WTC11 (cell line): ENCODE data around the gene SPATA13. TPM values are rescaled to one million over a fixed set of nuclear protein-coding genes. Genes with fewer than 3 reads are reported as not detected.

Source experiments
- ATAC-seq: fragments of 200-7000 bp; cut with Tn5 transposase; 2 replicates; pipeline ENCODE4 v1.10.0; 2021; ENCODE audit warnings: mild to moderate bottlenecking, moderate library complexity
- CTCF ChIA-PET: fragments of 300-600 bp; sonication (Branson Sonifier 250); formaldehyde crosslinking; loops from one replicate; lab custom pipeline; 2021; ENCODE audit warnings: antibody characterized with exemption; lab: Charles Lee
- POLR2A ChIA-PET: fragments of 350-600 bp; sonication (Branson Sonifier 250); formaldehyde crosslinking; loops from one replicate; lab custom pipeline; 2021; ENCODE audit warnings: antibody characterized with exemption; lab: Charles Lee
- DNase-seq: peaks from one replicate; pipeline ENCODE4 v3.0.0; 2021; ENCODE audit warnings: low spot score
- H3K27ac Mint-ChIP-seq: 2 replicates; pipeline ENCODE4 v1.8.0; 2021; ENCODE audit warnings: mixed read lengths
- H3K27me3 Mint-ChIP-seq: 2 replicates; pipeline ENCODE4 v1.8.0; 2021; ENCODE audit warnings: low read depth, mild to moderate bottlenecking, moderate library complexity, mixed read lengths
- H3K36me3 Mint-ChIP-seq: 2 replicates; pipeline ENCODE4 v1.8.0; 2021; ENCODE audit warnings: mixed read lengths
- H3K4me1 Mint-ChIP-seq: 2 replicates; pipeline ENCODE4 v1.8.0; 2022; ENCODE audit warnings: mixed read lengths
- H3K4me3 Mint-ChIP-seq: 2 replicates; pipeline ENCODE4 v1.8.0; 2021; ENCODE audit warnings: mild to moderate bottlenecking, moderate library complexity, mixed read lengths
- H3K9me3 Mint-ChIP-seq: 2 replicates; pipeline ENCODE4 v1.8.0; 2021; ENCODE audit warnings: mixed read lengths
- AR ChIP-seq: fragments of 250-450 bp; sonication (Bioruptor Pico); IDR thresholded peaks from 2 replicates; pipeline ENCODE4 v1.9.0; 2021; ENCODE audit warnings: mild to moderate bottlenecking
- ARID4B ChIP-seq: sonication (generic); formaldehyde crosslinking; IDR thresholded peaks from 2 replicates; pipeline ENCODE4 v1.8.0; 2023; ENCODE audit warnings: missing genetic modification reagents, mild to moderate bottlenecking, borderline replicate concordance
- CREM ChIP-seq: sonication (generic); formaldehyde crosslinking; IDR thresholded peaks from 2 replicates; pipeline ENCODE4 v1.8.1; 2022; ENCODE audit warnings: mild to moderate bottlenecking, missing genetic modification reagents, moderate library complexity
- ERG ChIP-seq: fragments of 250-450 bp; sonication (Bioruptor Pico); IDR thresholded peaks from 2 replicates; pipeline ENCODE4 v1.8.0; 2021; ENCODE audit warnings: mild to moderate bottlenecking
- FOXJ3 ChIP-seq: sonication (generic); formaldehyde crosslinking; IDR thresholded peaks from 2 replicates; pipeline ENCODE4 v1.9.0; 2021; ENCODE audit warnings: missing genetic modification reagents, mild to moderate bottlenecking, borderline replicate concordance
- FOXP1 ChIP-seq: sonication (generic); formaldehyde crosslinking; IDR thresholded peaks from 2 replicates; pipeline ENCODE4 v1.8.0; 2022; ENCODE audit warnings: missing genetic modification reagents, mild to moderate bottlenecking, moderate library complexity, borderline replicate concordance
- GABPB1 ChIP-seq: sonication (generic); formaldehyde crosslinking; IDR thresholded peaks from 2 replicates; pipeline ENCODE4 v1.8.1; 2023; ENCODE audit warnings: mild to moderate bottlenecking, missing genetic modification reagents
- GTF2I ChIP-seq: fragments of 250-450 bp; sonication (Bioruptor Pico); conservative IDR thresholded peaks from 2 replicates; pipeline ENCODE4 v1.4.0; 2021; ENCODE audit warnings: mild to moderate bottlenecking
- IRF1 ChIP-seq: sonication (generic); formaldehyde crosslinking; IDR thresholded peaks from 2 replicates; pipeline ENCODE4 v1.8.0; 2023; ENCODE audit warnings: missing genetic modification reagents
- JUN ChIP-seq: sonication (generic); formaldehyde crosslinking; IDR thresholded peaks from 2 replicates; pipeline ENCODE4 v1.8.0; 2023; ENCODE audit warnings: mild to moderate bottlenecking, missing genetic modification reagents
- KAT7 ChIP-seq: sonication (generic); formaldehyde crosslinking; IDR thresholded peaks from 2 replicates; pipeline ENCODE4 v1.8.1; 2023; ENCODE audit warnings: missing genetic modification reagents, mild to moderate bottlenecking, borderline replicate concordance
- NFATC4 ChIP-seq: fragments of 250-450 bp; sonication (Bioruptor Pico); IDR thresholded peaks from 2 replicates; pipeline ENCODE4 v1.9.0; 2021; ENCODE audit warnings: mild to moderate bottlenecking
- NR2C2 ChIP-seq: sonication (generic); formaldehyde crosslinking; IDR thresholded peaks from 2 replicates; pipeline ENCODE4 v1.8.0; 2022; ENCODE audit warnings: mild to moderate bottlenecking, missing genetic modification reagents
- TP53 ChIP-seq: sonication (generic); formaldehyde crosslinking; IDR thresholded peaks from 2 replicates; pipeline ENCODE4 v1.8.1; 2023; ENCODE audit warnings: mild to moderate bottlenecking, missing genetic modification reagents
- USF1 ChIP-seq: sonication (generic); formaldehyde crosslinking; IDR thresholded peaks from 2 replicates; pipeline ENCODE4 v1.8.0; 2022; ENCODE audit warnings: mild to moderate bottlenecking, missing genetic modification reagents
- ZBTB21 ChIP-seq: sonication (generic); formaldehyde crosslinking; IDR thresholded peaks from 2 replicates; pipeline ENCODE4 v1.8.1; 2023; ENCODE audit warnings: mild to moderate bottlenecking, missing genetic modification reagents, borderline replicate concordance
- ZNF219 ChIP-seq: sonication (generic); formaldehyde crosslinking; IDR thresholded peaks from 2 replicates; pipeline ENCODE4 v1.8.0; 2023; ENCODE audit warnings: missing genetic modification reagents, mild to moderate bottlenecking, borderline replicate concordance
- ZNF396 ChIP-seq: fragments of 250-450 bp; sonication (Bioruptor Pico); IDR thresholded peaks from 2 replicates; pipeline ENCODE4 v1.8.0; 2021; ENCODE audit warnings: mild to moderate bottlenecking, moderate library complexity, borderline replicate concordance
- ZNF425 ChIP-seq: fragments of 250-450 bp; sonication (Bioruptor Pico); conservative IDR thresholded peaks from 2 replicates; pipeline ENCODE4 v1.9.0; 2021; ENCODE audit warnings: mild to moderate bottlenecking
- ZNF512 ChIP-seq: sonication (generic); formaldehyde crosslinking; IDR thresholded peaks from 2 replicates; pipeline ENCODE4 v1.8.1; 2022; ENCODE audit warnings: missing genetic modification reagents, borderline replicate concordance
- ZNF671 ChIP-seq: fragments of 250-450 bp; sonication (Bioruptor Pico); IDR thresholded peaks from 2 replicates; pipeline ENCODE4 v1.8.0; 2021; ENCODE audit warnings: mild to moderate bottlenecking
- total RNA-seq: library from RNA; stranded (reverse); gene quantifications from 3 replicates; pipeline ENCODE4 v1.2.3, GENCODE V29; 2021

Gene SPATA13
- total RNA-seq, 1 experiment from 2014 or later, result 29.0 TPM

GRCh38 chr13:24162604-24163003 is 2.1 kb downstream of the SPATA13 start (continued):
- TF ChIP-seq ZNF425 (no peak), JUN (CRISPR knock-in tag) (no peak)

GRCh38 chr13:24165746-24166145 is 5.2 kb downstream of the SPATA13 start:
- ATAC-seq, result no peak
- no peak overlapping the region for H3K27ac Mint-ChIP-seq
- peaks cover 24% of the 10 kb centered on the region for H3K4me1 Mint-ChIP-seq

GRCh38 chr13:24166561-24166960 is 6.0 kb downstream of the SPATA13 start:
- H3K36me3 Mint-ChIP-seq, result peaks cover 28% of the 10 kb centered on the region
- H3K27ac Mint-ChIP-seq, result no peak overlapping the region
- peaks cover 6% of the 10 kb centered on the region for H3K27me3 Mint-ChIP-seq
- peaks cover 24% of the 10 kb centered on the region for H3K4me1 Mint-ChIP-seq
- no peak for ATAC-seq
- H3K4me3 Mint-ChIP-seq, result no peak overlapping the region
- CTCF ChIA-PET, result no interaction called here
- no peaks in the 10 kb centered on the region for H3K9me3 Mint-ChIP-seq
- POLR2A ChIA-PET, result interaction anchor here (0.5 kb wide), 1 partner anchor 368 kb away, joined by 4 read pairs; no protein-coding TSS in a partner anchor
- DNase-seq, result no peak
- TF ChIP-seq GTF2I, result no peak
- TF ChIP-seq JUN (CRISPR knock-in tag), result no peak
- TF ChIP-seq ARID4B (CRISPR knock-in tag), result no peak
- TF ChIP-seq CREM (CRISPR knock-in tag), result no peak
- no peak for TF ChIP-seq AR (CRISPR knock-in tag)
- no peak for TF ChIP-seq GABPB1 (CRISPR knock-in tag)
- no peak for TF ChIP-seq ERG (CRISPR knock-in tag)

More at GRCh38 chr13:24165746-24166145, 5.2 kb downstream of the SPATA13 start:
- Mint-ChIP-seq H3K9me3 (no peaks in the 10 kb centered on the region), H3K36me3 (peaks cover 23% of the 10 kb centered on the region), H3K27me3 (peaks cover 9% of the 10 kb centered on the region), H3K4me3 (no peak overlapping the region)
- ChIA-PET POLR2A (no interaction called here), CTCF (no interaction called here)
- DNase-seq, result no peak
- TF ChIP-seq FOXP1 (CRISPR knock-in tag) (no peak), NFATC4 (CRISPR knock-in tag) (no peak), ZNF396 (CRISPR knock-in tag) (no peak), IRF1 (CRISPR knock-in tag) (no peak), KAT7 (CRISPR knock-in tag) (no peak), ZBTB21 (CRISPR knock-in tag) (no peak), ZNF512 (CRISPR knock-in tag) (no peak), NR2C2 (CRISPR knock-in tag) (no peak), FOXJ3 (CRISPR knock-in tag) (no peak), ZNF219 (no peak), TP53 (no peak), ZNF671 (no peak), USF1 (CRISPR knock-in tag) (no peak)
